Testis (tissue), 2 donors: ENCODE results near the gene TOMT.

Experiments
- CTCF ChIP-seq, 3 experiments: fragments of 450-650 bp in 2 of 3; fragments of 200-600 bp in 1 of 3; sonication (generic) in 1 of 3; IDR thresholded peaks; one replicate each; pipeline ENCODE4 v1.5.1; 2016 to 2019; ENCODE audit warnings: antibody characterized with exemption in 3 of 3, mild to moderate bottlenecking in 2 of 3, moderate library complexity in 1 of 3
- POLR2A ChIP-seq: fragments of 450-650 bp; IDR thresholded peaks from one replicate; pipeline ENCODE4 v1.6.1; 2017; ENCODE audit warnings: antibody characterized with exemption, mild to moderate bottlenecking, moderate library complexity

- no peak for TF ChIP-seq POLR2A
- TF ChIP-seq CTCF (IDR thresholded peaks at IDR 0.05): no peak
These were observed 16.9 kb downstream of the TOMT start for GRCh38 chr11:72122607-72123006.
